H1 (cell line): Measurements from ENCODE around the gene APBB3. TPM values are rescaled to one million over a fixed set of nuclear protein-coding genes. Genes with fewer than 3 reads are reported as not detected.

ENCODE experiments used
- CTCF ChIA-PET: fragments of 300-600 bp; sonication (Branson Sonifier 250); formaldehyde crosslinking; loops from one replicate; lab custom pipeline; 2021; ENCODE audit not compliant: partially characterized antibody; lab: Charles Lee
- POLR2A ChIA-PET: fragments of 300-600 bp; sonication (Branson Sonifier 250); formaldehyde crosslinking; loops from one replicate; lab custom pipeline; 2021; ENCODE audit warnings: inconsistent platforms; ENCODE audit not compliant: partially characterized antibody; lab: Charles Lee
- DNase-seq, 2 experiments: peaks; one replicate each; pipeline versions ENCODE4 v3.0.0 to v3.0.0-alpha.2; 2010 to 2022; ENCODE audit warnings: low spot score in 2 of 2, low read depth in 1 of 2, mixed read lengths in 1 of 2
- FAIRE-seq: peaks from 2 replicates; lab custom pipeline; 2011; peaks lifted over from hg19 to GRCh38; lab: Jason Lieb, UNC
- H2AFZ ChIP-seq: 2 replicates; pipeline ENCODE4 v1.8.1; 2012; ENCODE audit warnings: low read length, inconsistent platforms
- H2AK5ac ChIP-seq: 2 replicates; pipeline ENCODE4 v1.6.1; 2013; ENCODE audit warnings: low read depth, low read length
- H2BK120ac ChIP-seq: replicated peaks from 2 replicates; pipeline ENCODE3; 2013; ENCODE audit warnings: low read depth, low read length, inconsistent platforms
- H2BK12ac ChIP-seq: 2 replicates; pipeline ENCODE4 v1.6.1; 2013; ENCODE audit warnings: low read depth, low read length
- H2BK15ac ChIP-seq: 2 replicates; pipeline ENCODE4 v1.6.1; 2013; ENCODE audit warnings: low read length
- H2BK20ac ChIP-seq: 2 replicates; pipeline ENCODE4 v1.6.1; 2013; ENCODE audit warnings: low read length
- H2BK5ac ChIP-seq: 2 replicates; pipeline ENCODE4 v1.6.1; 2013; ENCODE audit warnings: low read depth, low read length
- H3K14ac ChIP-seq: 2 replicates; pipeline ENCODE4 v1.6.1; 2013; ENCODE audit warnings: inconsistent platforms; ENCODE audit not compliant: insufficient read length
- H3K18ac ChIP-seq: 2 replicates; pipeline ENCODE4 v1.6.1; 2013; ENCODE audit warnings: low read length; ENCODE audit errors: extremely low read depth
- H3K23ac ChIP-seq: 2 replicates; pipeline ENCODE4 v1.6.1; 2013; ENCODE audit warnings: inconsistent platforms; ENCODE audit not compliant: insufficient read length
- H3K23me2 ChIP-seq: 2 replicates; pipeline ENCODE4 v1.6.1; 2013; ENCODE audit warnings: low read depth, low read length
- H3K27ac ChIP-seq: 2 replicates; pipeline ENCODE4 v1.6.1; 2011; ENCODE audit warnings: low read depth, low read length, inconsistent platforms
- H3K27me3 ChIP-seq, 4 experiments: replicated peaks in 1 of 4; 1 replicate in 1 of 4; 2 replicates in 3 of 4; pipeline versions ENCODE4 v1.6.1 to v1.8.1; 2011 to 2013; ENCODE audit warnings: low read length in 3 of 4, mild to moderate bottlenecking in 3 of 4, inconsistent platforms in 2 of 4, mixed read lengths in 2 of 4, moderate library complexity in 1 of 4; ENCODE audit not compliant: control insufficient read depth in 3 of 4, insufficient read depth in 3 of 4; ENCODE audit errors: extremely low read depth in 1 of 4
- H3K36me3 ChIP-seq, 4 experiments: 2 replicates each; pipeline versions ENCODE4 v1.6.1 to v1.8.1; 2011 to 2013; ENCODE audit warnings: mild to moderate bottlenecking in 4 of 4, low read length in 3 of 4, moderate library complexity in 2 of 4, control low read depth in 1 of 4, inconsistent platforms in 1 of 4; ENCODE audit not compliant: insufficient read depth in 4 of 4, control insufficient read depth in 2 of 4
- H3K4ac ChIP-seq: replicated peaks from 2 replicates; pipeline ENCODE3; 2013; ENCODE audit warnings: low read length, low read depth, mixed read lengths, inconsistent platforms; ENCODE audit not compliant: insufficient read length
- H3K4me1 ChIP-seq, 4 experiments: replicated peaks in 1 of 4; 1 replicate in 1 of 4; 2 replicates in 3 of 4; pipeline versions ENCODE4 v1.6.1 to v1.8.1; 2011 to 2013; ENCODE audit warnings: low read length in 3 of 4, inconsistent platforms in 2 of 4, mixed read lengths in 1 of 4; ENCODE audit not compliant: insufficient read depth in 4 of 4, control insufficient read depth in 3 of 4
- H3K4me2 ChIP-seq, 2 experiments: 2 replicates each; pipeline versions ENCODE4 v1.6.1 to v1.8.1; 2011 to 2013; ENCODE audit warnings: low read depth in 2 of 2, low read length in 2 of 2, control low read depth in 1 of 2, inconsistent platforms in 1 of 2, mild to moderate bottlenecking in 1 of 2; ENCODE audit not compliant: insufficient read depth in 1 of 2
- H3K4me3 ChIP-seq, 4 experiments: fragments of 200-600, 300-600 bp in 1 of 4; sonication (generic), shearing (Covaris generic), sonication (Bioruptor Twin) in 1 of 4; 2 replicates each; pipeline versions ENCODE4 v1.5.1 to v1.8.1; 2011 to 2016; ENCODE audit warnings: low read length in 4 of 4, low read depth in 3 of 4, control low read depth in 2 of 4, inconsistent platforms in 2 of 4, mild to moderate bottlenecking in 2 of 4, mixed read lengths in 1 of 4, moderate library complexity in 1 of 4; ENCODE audit not compliant: insufficient read depth in 2 of 4; ENCODE audit errors: extremely low read depth in 1 of 4
- H3K56ac ChIP-seq: replicated peaks from 2 replicates; pipeline ENCODE3; 2013; ENCODE audit warnings: low read depth, mild to moderate bottlenecking, mixed read lengths, low read length, inconsistent platforms; ENCODE audit not compliant: insufficient read length
- H3K79me1 ChIP-seq: 2 replicates; pipeline ENCODE4 v1.6.1; 2013; ENCODE audit warnings: low read depth, low read length, control low read depth
- H3K79me2 ChIP-seq, 2 experiments: 2 replicates each; pipeline versions ENCODE4 v1.6.1 to v1.8.1; 2012 to 2013; ENCODE audit warnings: low read length in 2 of 2, mild to moderate bottlenecking in 2 of 2, inconsistent platforms in 1 of 2; ENCODE audit not compliant: insufficient read depth in 2 of 2, control insufficient read depth in 1 of 2
- H3K9ac ChIP-seq, 4 experiments: replicated peaks in 1 of 4; 1 replicate in 1 of 4; 2 replicates in 3 of 4; pipeline versions ENCODE4 v1.6.1 to v1.8.1; 2011 to 2013; ENCODE audit warnings: low read depth in 3 of 4, low read length in 3 of 4, control low read depth in 2 of 4, mild to moderate bottlenecking in 2 of 4, moderate library complexity in 2 of 4, inconsistent platforms in 1 of 4; ENCODE audit errors: extremely low read depth in 1 of 4
- H3K9me3 ChIP-seq, 2 experiments: 2 replicates each; pipeline versions ENCODE4 v1.6.1 to v1.8.1; 2012 to 2013; ENCODE audit warnings: mild to moderate bottlenecking in 2 of 2, moderate library complexity in 2 of 2, control low read depth in 1 of 2, inconsistent platforms in 1 of 2, low read depth in 1 of 2, low read length in 1 of 2, mixed read lengths in 1 of 2; ENCODE audit not compliant: insufficient read depth in 2 of 2
- H4K20me1 ChIP-seq, 2 experiments: replicated peaks in 1 of 2; 2 replicates each; pipeline versions ENCODE3 to v1.8.1; 2011 to 2013; ENCODE audit warnings: inconsistent platforms in 2 of 2, low read length in 2 of 2, mild to moderate bottlenecking in 1 of 2; ENCODE audit not compliant: insufficient read depth in 2 of 2, control insufficient read depth in 1 of 2
- H4K5ac ChIP-seq: 2 replicates; pipeline ENCODE4 v1.6.1; 2013; ENCODE audit warnings: low read length, low read depth, mixed read lengths, inconsistent platforms; ENCODE audit not compliant: insufficient read length
- H4K8ac ChIP-seq: 2 replicates; pipeline ENCODE4 v1.8.0; 2013; ENCODE audit warnings: mild to moderate bottlenecking, moderate library complexity, low read length, inconsistent platforms; ENCODE audit not compliant: insufficient read depth; ENCODE audit errors: extremely low read depth
- H4K91ac ChIP-seq: replicated peaks from 2 replicates; pipeline ENCODE3; 2013; ENCODE audit warnings: low read length, mixed read lengths, inconsistent platforms; ENCODE audit not compliant: insufficient read length
- BCL11A ChIP-seq, 2 experiments: IDR thresholded peaks; one replicate each; pipeline ENCODE4 v1.6.1; 2011; ENCODE audit warnings: low read depth in 2 of 2, low read length in 2 of 2, mild to moderate bottlenecking in 2 of 2
- CHD2 ChIP-seq: IDR thresholded peaks from 2 replicates; pipeline ENCODE4 v1.6.1; 2012; ENCODE audit warnings: low read length, improper control_type of control experiment
- EGR1 ChIP-seq: IDR thresholded peaks from 2 replicates; pipeline ENCODE4 v1.6.1; 2011; ENCODE audit warnings: low read depth, low read length, borderline replicate concordance
- EP300 ChIP-seq, 2 experiments: IDR thresholded peaks; 1 replicate in 1 of 2; 2 replicates in 1 of 2; pipeline ENCODE4 v1.6.1; 2011 to 2012; ENCODE audit warnings: low read depth in 2 of 2, low read length in 2 of 2, mild to moderate bottlenecking in 2 of 2, borderline replicate concordance in 1 of 2, inconsistent platforms in 1 of 2, moderate library complexity in 1 of 2
- JUND ChIP-seq: IDR thresholded peaks from 2 replicates; pipeline ENCODE4 v1.6.1; 2011; ENCODE audit warnings: mild to moderate bottlenecking, improper control_type of control experiment, low read length
- MAFK ChIP-seq: IDR thresholded peaks from 2 replicates; pipeline ENCODE4 v1.6.1; 2012; ENCODE audit warnings: low read depth, mild to moderate bottlenecking, improper control_type of control experiment, low read length
- NRF1 ChIP-seq: IDR thresholded peaks from 2 replicates; pipeline ENCODE4 v1.6.1; 2011; ENCODE audit warnings: mild to moderate bottlenecking, low read depth, low read length, improper control_type of control experiment
- SAP30 ChIP-seq: fragments of 300-600 bp; sonication (generic); IDR thresholded peaks from 2 replicates; pipeline ENCODE4 v1.7.1; 2012; ENCODE audit warnings: low read length, moderate library complexity, mild to moderate bottlenecking, inconsistent platforms; ENCODE audit not compliant: insufficient read depth, insufficient replicate concordance
- SRF ChIP-seq: IDR thresholded peaks from 2 replicates; pipeline ENCODE4 v1.6.1; 2011; ENCODE audit warnings: mild to moderate bottlenecking, low read depth, low read length, moderate library complexity
- TEAD4 ChIP-seq: IDR thresholded peaks from 2 replicates; pipeline ENCODE4 v1.6.1; 2012; ENCODE audit warnings: low read depth, low read length, inconsistent platforms, mixed read lengths
- USF2 ChIP-seq: IDR thresholded peaks from 2 replicates; pipeline ENCODE4 v1.6.1; 2011; ENCODE audit warnings: low read length, improper control_type of control experiment
- WGBS, 2 experiments: shearing (Covaris generic) in 1 of 2; methylation state at CpG; one replicate each; pipeline versions ENCODE4 v1.1.6 to v1.1.7; 2013 to 2015; ENCODE audit warnings: low lambda C conversion rate in 2 of 2, mixed read lengths in 2 of 2, inconsistent platforms in 1 of 2, low coverage in 1 of 2, missing lambda C conversion rate in 1 of 2; ENCODE audit not compliant: insufficient replicate concordance in 2 of 2, insufficient coverage in 1 of 2, insufficient read length in 1 of 2; ENCODE audit errors: extremely low coverage in 1 of 2, missing lambda C conversion rate in 1 of 2; 5-methylcytosine and 5-hydroxymethylcytosine counted together
- polyA plus RNA-seq, 7 experiments: library from polyadenylated mRNA; depleted of rRNA in 3 of 7; stranded (reverse) in 5 of 7; unstranded in 2 of 7; fragments of >200 nt in 5 of 7; fragments of 200-250 nt in 2 of 7; gene quantifications; 1 replicate in 5 of 7; 2 replicates in 1 of 7; 4 replicates in 1 of 7; pipeline versions ENCODE4 v1.2.1 to v1.2.3, GENCODE V29; 2011 to 2013; ENCODE audit warnings: missing spikeins in 2 of 7, mixed read lengths in 2 of 7
- total RNA-seq: library from RNA; stranded (reverse); fragmentation: NEBNext Ultra II Directional; extraction: Animal tissue kit (Norgen Biotek cat#: 25700); gene quantifications from 2 replicates; pipeline ENCODE4 v1.2.1, GENCODE V29; 2021

Gene APBB3
- total and polyA plus RNA-seq, 2 of the 8 experiments (the other 6 are each of a cell fraction or from before 2014, with no cell fraction given): 16.0 to 21.9 TPM

- no peak for FAIRE-seq
- Histone ChIP-seq H4K91ac (no peak overlapping the region), H3K9ac (no peak overlapping the region), H3K27ac (no peak overlapping the region), H3K79me2 (peaks cover 3 to 9% of the 10 kb centered on the region in 2 experiments; a peak in 3 of 4 replicates), H3K23ac (no peak overlapping the region), H2BK120ac (no peak overlapping the region), H4K8ac (no peak overlapping the region), H3K27me3 (no peaks in the 10 kb centered on the region; a peak in 1 of 7 replicates), H3K14ac (no peak overlapping the region), H3K4me2 (no peak overlapping the region), H4K5ac (no peak overlapping the region), H3K79me1 (peaks cover 7% of the 10 kb centered on the region), H3K36me3 (peaks cover 0 to 18% (median 13%) of the 10 kb centered on the region in 4 experiments; a peak in 4 of 8 replicates), H3K18ac (no peak overlapping the region), H3K56ac (no peak overlapping the region), H2AFZ (no peak overlapping the region), H3K9me3 (no peaks in the 10 kb centered on the region), H2BK5ac (no peak overlapping the region), H3K23me2 (peaks cover 14% of the 10 kb centered on the region), H2AK5ac (no peak overlapping the region), H2BK12ac (no peak overlapping the region), H2BK20ac (no peak overlapping the region), H3K4me1 (peaks cover 0 to 11% (median 4%) of the 10 kb centered on the region in 4 experiments; a peak in 5 of 7 replicates), H3K4me3 (no peak overlapping the region), H4K20me1 (no peaks in the 10 kb centered on the region), H2BK15ac (no peak overlapping the region), H3K4ac (no peak overlapping the region)
- ChIA-PET POLR2A (interaction anchor here (1.1 to 10.0 kb wide), 3 partner anchors 10 to 72 kb away, joined by 4 to 94 read pairs (median 25); partner anchors contain the start of genes EIF4EBP3, SRA1 and TMCO6), CTCF (interaction anchor here (0.6 to 3.4 kb wide), 6 partner anchors 10 to 195 kb away, joined by 3 to 20 read pairs (median 4); partner anchors contain the start of gene EIF4EBP3)
- 93% methylated on average over 21 of the region's 22 CpGs; no CpG with 5 or more reads in 1 of the 2 experiments for WGBS, 2 experiments
- no peak for DNase-seq
- TF ChIP-seq CHD2: no peak
- TF ChIP-seq MAFK: no peak
- TF ChIP-seq USF2: no peak
- TF ChIP-seq NRF1: no peak
- no peak for TF ChIP-seq TEAD4
- TF ChIP-seq JUND: no peak
- TF ChIP-seq SAP30: no peak
- no peak for TF ChIP-seq SRF
- no peak for TF ChIP-seq EGR1
- no peak for TF ChIP-seq BCL11A (IDR thresholded peaks at IDR 0.05; ENCODE audit: low read depth in 2 of 2, low read length in 2 of 2)
- no peak for TF ChIP-seq EP300 (IDR thresholded peaks at IDR 0.05; ENCODE audit: borderline replicate concordance in 1 of 2, low read depth in 2 of 2, low read length in 2 of 2)
These were observed 2.9 kb upstream of the APBB3 start for GRCh38 chr5:140567136-140567818.
